Measurements from ENCODE around the gene HOMEZ.

DNA sequence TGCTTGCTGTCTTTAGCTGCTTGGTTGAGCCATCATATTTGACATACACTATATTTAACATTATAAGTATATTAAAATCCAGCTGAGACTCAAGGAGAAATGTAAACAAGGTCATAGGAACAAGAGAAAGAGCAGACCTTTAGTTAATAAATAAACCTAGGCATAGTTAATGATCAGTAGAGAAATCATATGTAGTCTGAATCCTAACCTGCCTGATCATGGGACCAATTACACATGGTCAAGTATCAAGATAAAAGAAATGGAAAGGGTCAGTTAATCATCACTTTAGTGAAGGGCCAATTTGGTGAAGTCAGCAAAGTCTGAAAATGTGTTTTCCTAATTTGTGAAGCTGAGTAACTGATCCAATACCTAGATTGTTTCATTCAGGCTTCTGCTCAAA is 40.6 kb downstream of the HOMEZ start:
- no peak for TF ChIP-seq POLR2A (IDR thresholded peaks at IDR 0.05; ENCODE audit: low read depth, low read length)
- no peak for TF ChIP-seq POLR2AphosphoS5 (IDR thresholded peaks at IDR 0.05; ENCODE audit: low read depth, low read length)
- TF ChIP-seq TAF1 (IDR thresholded peaks at IDR 0.05; ENCODE audit: low read depth, low read length): no peak
- TF ChIP-seq PAX5 (IDR thresholded peaks at IDR 0.05; ENCODE audit: insufficient read depth, low read length, severe bottlenecking): no peak
- no peak for TF ChIP-seq POU2F2 (IDR thresholded peaks at IDR 0.05; ENCODE audit: low read depth, low read length)

All from GM12891 (cell line).